ENCODE results near the gene CHAC1.

CHAC1 gene

GRCh38 chr15:40964634-40965033 is 11.4 kb downstream of the CHAC1 start:
- H3K27me3 ChIP-seq (ENCODE audit: control insufficient read depth, insufficient read depth, low read length): no peaks in the 10 kb centered on the region
- no peaks in the 10 kb centered on the region for H3K9me3 ChIP-seq (ENCODE audit: control insufficient read depth, insufficient read depth, low read length)
- no peak overlapping the region for H3K4me3 ChIP-seq (ENCODE audit: low read depth, low read length)
- peaks cover 8% of the 10 kb centered on the region for H3K4me1 ChIP-seq (ENCODE audit: control insufficient read depth, insufficient read depth, low read length)
- H3K36me3 ChIP-seq (ENCODE audit: control insufficient read depth, insufficient read depth, low read length): no peaks in the 10 kb centered on the region
- H3K9ac ChIP-seq (ENCODE audit: low read depth, low read length): no peak overlapping the region

GRCh38 chr15:40968290-40969085 is 15.2 kb downstream of the CHAC1 start:
- H3K27me3 ChIP-seq (ENCODE audit: control insufficient read depth, insufficient read depth, low read length): no peaks in the 10 kb centered on the region
- peaks cover 7% of the 10 kb centered on the region for H3K4me1 ChIP-seq (ENCODE audit: control insufficient read depth, insufficient read depth, low read length)
- H3K9me3 ChIP-seq (ENCODE audit: control insufficient read depth, insufficient read depth, low read length): no peaks in the 10 kb centered on the region
- H3K36me3 ChIP-seq (ENCODE audit: control insufficient read depth, insufficient read depth, low read length): no peaks in the 10 kb centered on the region
- H3K9ac ChIP-seq (ENCODE audit: low read depth, low read length): no peak overlapping the region
- H3K4me3 ChIP-seq (ENCODE audit: low read depth, low read length): no peak overlapping the region

GRCh38 chr15:40969363-40969762 is 16.1 kb downstream of the CHAC1 start:
- Histone ChIP-seq H3K27me3 (ENCODE audit: control insufficient read depth, insufficient read depth, low read length) (no peaks in the 10 kb centered on the region), H3K9ac (ENCODE audit: low read depth, low read length) (no peak overlapping the region)

GRCh38 chr15:40974879-40975278 is 21.6 kb downstream of the CHAC1 start:
- Histone ChIP-seq H3K4me3 (ENCODE audit: low read depth, low read length) (no peak overlapping the region), H3K9ac (ENCODE audit: low read depth, low read length) (no peak overlapping the region), H3K36me3 (ENCODE audit: control insufficient read depth, insufficient read depth, low read length) (peaks cover 18% of the 10 kb centered on the region), H3K9me3 (ENCODE audit: control insufficient read depth, insufficient read depth, low read length) (no peaks in the 10 kb centered on the region), H3K4me1 (ENCODE audit: control insufficient read depth, insufficient read depth, low read length) (peaks cover 3% of the 10 kb centered on the region), H3K27me3 (ENCODE audit: control insufficient read depth, insufficient read depth, low read length) (no peaks in the 10 kb centered on the region)

More at GRCh38 chr15:40969363-40969762, 16.1 kb downstream of the CHAC1 start:
- Histone ChIP-seq H3K9me3 (ENCODE audit: control insufficient read depth, insufficient read depth, low read length) (no peaks in the 10 kb centered on the region), H3K36me3 (ENCODE audit: control insufficient read depth, insufficient read depth, low read length) (no peaks in the 10 kb centered on the region), H3K4me3 (ENCODE audit: low read depth, low read length) (no peak overlapping the region), H3K4me1 (ENCODE audit: control insufficient read depth, insufficient read depth, low read length) (peaks cover 7% of the 10 kb centered on the region)

- Histone ChIP-seq H3K36me3 (ENCODE audit: control insufficient read depth, insufficient read depth, low read length) (peaks cover 27% of the 10 kb centered on the region), H3K27me3 (ENCODE audit: control insufficient read depth, insufficient read depth, low read length) (no peaks in the 10 kb centered on the region), H3K9ac (ENCODE audit: low read depth, low read length) (no peak overlapping the region), H3K9me3 (ENCODE audit: control insufficient read depth, insufficient read depth, low read length) (no peaks in the 10 kb centered on the region), H3K4me3 (ENCODE audit: low read depth, low read length) (no peak overlapping the region), H3K4me1 (ENCODE audit: control insufficient read depth, insufficient read depth, low read length) (peaks cover 3% of the 10 kb centered on the region)
Observed at GRCh38 chr15:40976819-40977218, 23.5 kb downstream of the CHAC1 start.

GRCh38 chr15:40978141-40978540 is 24.9 kb downstream of the CHAC1 start:
- Histone ChIP-seq H3K4me3 (ENCODE audit: low read depth, low read length) (no peak overlapping the region), H3K36me3 (ENCODE audit: control insufficient read depth, insufficient read depth, low read length) (peaks cover 40% of the 10 kb centered on the region), H3K9ac (ENCODE audit: low read depth, low read length) (no peak overlapping the region), H3K27me3 (ENCODE audit: control insufficient read depth, insufficient read depth, low read length) (no peaks in the 10 kb centered on the region), H3K4me1 (ENCODE audit: control insufficient read depth, insufficient read depth, low read length) (no peaks in the 10 kb centered on the region), H3K9me3 (ENCODE audit: control insufficient read depth, insufficient read depth, low read length) (no peaks in the 10 kb centered on the region)

GRCh38 chr15:40978562-40978961 is 25.3 kb downstream of the CHAC1 start:
- Histone ChIP-seq H3K36me3 (ENCODE audit: control insufficient read depth, insufficient read depth, low read length) (peaks cover 44% of the 10 kb centered on the region), H3K9ac (ENCODE audit: low read depth, low read length) (no peak overlapping the region), H3K4me1 (ENCODE audit: control insufficient read depth, insufficient read depth, low read length) (no peaks in the 10 kb centered on the region), H3K27me3 (ENCODE audit: control insufficient read depth, insufficient read depth, low read length) (no peaks in the 10 kb centered on the region), H3K9me3 (ENCODE audit: control insufficient read depth, insufficient read depth, low read length) (no peaks in the 10 kb centered on the region), H3K4me3 (ENCODE audit: low read depth, low read length) (no peak overlapping the region)

- H3K9ac ChIP-seq (ENCODE audit: low read depth, low read length): no peak overlapping the region
- no peaks in the 10 kb centered on the region for H3K27me3 ChIP-seq (ENCODE audit: control insufficient read depth, insufficient read depth, low read length)
- H3K9me3 ChIP-seq (ENCODE audit: control insufficient read depth, insufficient read depth, low read length): no peaks in the 10 kb centered on the region
- H3K4me1 ChIP-seq (ENCODE audit: control insufficient read depth, insufficient read depth, low read length): no peaks in the 10 kb centered on the region
- peaks cover 65% of the 10 kb centered on the region for H3K36me3 ChIP-seq (ENCODE audit: control insufficient read depth, insufficient read depth, low read length)
- no peak overlapping the region for H3K4me3 ChIP-seq (ENCODE audit: low read depth, low read length)
Observed at GRCh38 chr15:40981186-40981585, 27.9 kb downstream of the CHAC1 start.

GRCh38 chr15:40982855-40983254 is 29.6 kb downstream of the CHAC1 start:
- H3K27me3 ChIP-seq (ENCODE audit: control insufficient read depth, insufficient read depth, low read length): no peaks in the 10 kb centered on the region
- H3K9me3 ChIP-seq (ENCODE audit: control insufficient read depth, insufficient read depth, low read length): no peaks in the 10 kb centered on the region
- peaks cover 73% of the 10 kb centered on the region for H3K36me3 ChIP-seq (ENCODE audit: control insufficient read depth, insufficient read depth, low read length)
- H3K4me3 ChIP-seq (ENCODE audit: low read depth, low read length): no peak overlapping the region
- no peaks in the 10 kb centered on the region for H3K4me1 ChIP-seq (ENCODE audit: control insufficient read depth, insufficient read depth, low read length)
- no peak overlapping the region for H3K9ac ChIP-seq (ENCODE audit: low read depth, low read length)

GRCh38 chr15:40984406-40984805 is 31.1 kb downstream of the CHAC1 start:
- Histone ChIP-seq H3K9ac (ENCODE audit: low read depth, low read length) (no peak overlapping the region), H3K4me1 (ENCODE audit: control insufficient read depth, insufficient read depth, low read length) (no peaks in the 10 kb centered on the region), H3K27me3 (ENCODE audit: control insufficient read depth, insufficient read depth, low read length) (no peaks in the 10 kb centered on the region), H3K9me3 (ENCODE audit: control insufficient read depth, insufficient read depth, low read length) (no peaks in the 10 kb centered on the region), H3K4me3 (ENCODE audit: low read depth, low read length) (no peak overlapping the region), H3K36me3 (ENCODE audit: control insufficient read depth, insufficient read depth, low read length) (peaks cover 64% of the 10 kb centered on the region)

GRCh38 chr15:40984964-40985363 is 31.7 kb downstream of the CHAC1 start:
- Histone ChIP-seq H3K36me3 (ENCODE audit: control insufficient read depth, insufficient read depth, low read length) (peaks cover 58% of the 10 kb centered on the region), H3K4me1 (ENCODE audit: control insufficient read depth, insufficient read depth, low read length) (no peaks in the 10 kb centered on the region), H3K9me3 (ENCODE audit: control insufficient read depth, insufficient read depth, low read length) (no peaks in the 10 kb centered on the region), H3K9ac (ENCODE audit: low read depth, low read length) (no peak overlapping the region), H3K27me3 (ENCODE audit: control insufficient read depth, insufficient read depth, low read length) (no peaks in the 10 kb centered on the region), H3K4me3 (ENCODE audit: low read depth, low read length) (no peak overlapping the region)

GRCh38 chr15:40985541-40986330 is 32.5 kb downstream of the CHAC1 start:
- H3K27me3 ChIP-seq (ENCODE audit: control insufficient read depth, insufficient read depth, low read length): no peaks in the 10 kb centered on the region
- no peak overlapping the region for H3K9ac ChIP-seq (ENCODE audit: low read depth, low read length)
- H3K9me3 ChIP-seq (ENCODE audit: control insufficient read depth, insufficient read depth, low read length): no peaks in the 10 kb centered on the region
- no peaks in the 10 kb centered on the region for H3K4me1 ChIP-seq (ENCODE audit: control insufficient read depth, insufficient read depth, low read length)
- no peak overlapping the region for H3K4me3 ChIP-seq (ENCODE audit: low read depth, low read length)
- H3K36me3 ChIP-seq (ENCODE audit: control insufficient read depth, insufficient read depth, low read length): peaks cover 54% of the 10 kb centered on the region

Data from iPS-15b (cell line).